ENCODE measurements around the gene L3MBTL4.

GRCh38 chr18:6111726-6112125, 303.0 kb downstream of the L3MBTL4 start:
- no peak for TF ChIP-seq CTCF (IDR thresholded peaks at IDR 0.05)
- TF ChIP-seq POLR2AphosphoS5 (IDR thresholded peaks at IDR 0.05), result no peak
- no peak for TF ChIP-seq POLR2A (IDR thresholded peaks at IDR 0.05)
